Esophagus (tissue), 2 donors: ENCODE measurements around the gene SLC17A7. TPM values are rescaled to one million over a fixed set of nuclear protein-coding genes. Genes with fewer than 3 reads are reported as not detected.
A peak's percentile ranks its signal among the peaks of the same experiment; 100 is the strongest.
"Not testable (repeated sequence)": the region's sequence is repeated elsewhere in the genome, so short reads cannot be mapped to it uniquely, and the experiment has no call there.

ENCODE experiments used
- H3K27ac ChIP-seq, 2 donors: one replicate each; pipeline ENCODE4 v1.5.1; 2013; ENCODE audit warnings: low read depth in 2 of 2, mild to moderate bottlenecking in 2 of 2, inconsistent platforms in 1 of 2, low read length in 1 of 2, moderate library complexity in 1 of 2
- H3K27me3 ChIP-seq, 2 donors: one replicate each; pipeline ENCODE4 v1.6.1; 2013; ENCODE audit warnings: low read length in 2 of 2, control low read depth in 1 of 2, mild to moderate bottlenecking in 1 of 2; ENCODE audit not compliant: insufficient read depth in 2 of 2, control insufficient read depth in 1 of 2
- H3K36me3 ChIP-seq, 2 donors: one replicate each; pipeline ENCODE4 v1.6.1; 2013; ENCODE audit warnings: low read length in 1 of 2; ENCODE audit not compliant: control insufficient read depth in 2 of 2, insufficient read depth in 2 of 2
- H3K4me1 ChIP-seq, 2 donors: one replicate each; pipeline ENCODE4 v1.6.1; 2013; ENCODE audit warnings: low read length in 1 of 2; ENCODE audit not compliant: control insufficient read depth in 2 of 2, insufficient read depth in 2 of 2
- H3K4me3 ChIP-seq, 2 donors: one replicate each; pipeline ENCODE4 v1.5.1; 2013; ENCODE audit warnings: low read length in 2 of 2, mild to moderate bottlenecking in 2 of 2, low read depth in 1 of 2, moderate library complexity in 1 of 2
- H3K9me3 ChIP-seq, 2 donors: one replicate each; pipeline ENCODE4 v1.6.1; 2013; ENCODE audit warnings: mild to moderate bottlenecking in 2 of 2, low read depth in 1 of 2, low read length in 1 of 2, moderate library complexity in 1 of 2; ENCODE audit not compliant: control insufficient read depth in 2 of 2, insufficient read depth in 1 of 2
- WGBS, 2 donors: extraction: QIAGEN DNeasy Blood & Tissue Kit; methylation state at CpG; one replicate each; pipeline ENCODE4 v1.1.7; 2013; 5-methylcytosine and 5-hydroxymethylcytosine counted together
- polyA plus RNA-seq, 2 donors: library from polyadenylated mRNA; stranded (reverse); fragments of 200-250 nt; gene quantifications; one replicate each; pipeline ENCODE4 v1.2.3, GENCODE V29; 2013
- donor health status: healthy with polysubstance abuse.
- donor health status: Bipolar disorder and iron deficiency.

The SLC17A7 gene
- polyA plus RNA-seq, 2 donors = 0.28 to 0.29 TPM

GRCh38 chr19:49447485-49448431 is 6.4 kb upstream of the SLC17A7 start:
- no peaks in the 10 kb centered on the region for H3K27me3 ChIP-seq
- no peaks in the 10 kb centered on the region for H3K9me3 ChIP-seq
- no peak overlapping the region for H3K4me3 ChIP-seq
- H3K4me1 ChIP-seq = no peaks in the 10 kb centered on the region
- 73 to 82% methylated on average over 31 to 32 of the region's 32 CpGs for WGBS, 2 donors
- H3K27ac ChIP-seq = no peak overlapping the region
- peaks cover 5 to 16% of the 10 kb centered on the region in 2 donors for H3K36me3 ChIP-seq

- Histone ChIP-seq H3K27me3 (peaks cover 0 to 5% of the 10 kb centered on the region in 2 donors), H3K4me3 (no peak overlapping the region), H3K27ac (no peak overlapping the region), H3K4me1 (peaks cover 0 to 2% of the 10 kb centered on the region in 2 donors), H3K9me3 (no peaks in the 10 kb centered on the region), H3K36me3 (peaks cover 5 to 16% of the 10 kb centered on the region in 2 donors)
- 66 to 87% methylated on average over 3 of the region's 3 CpGs for WGBS, 2 donors
Observed at GRCh38 chr19:49445997-49446396, 4.7 kb upstream of the SLC17A7 start.

GRCh38 chr19:49444100-49444700 is 2.9 kb upstream of the SLC17A7 start:
- 46 to 60% methylated on average over 5 of the region's 5 CpGs for WGBS, 2 donors
- peaks cover 5 to 13% of the 10 kb centered on the region in 2 donors for H3K36me3 ChIP-seq
- not testable (repeated sequence) for H3K4me3 ChIP-seq, H3K4me1 ChIP-seq, H3K9me3 ChIP-seq, H3K27ac ChIP-seq, H3K27me3 ChIP-seq

- Histone ChIP-seq H3K36me3 (peaks cover 3 to 11% of the 10 kb centered on the region in 2 donors), H3K4me3 (peak overlapping the region; percentile 61 to 70), H3K27ac (peak overlapping the region; percentile 80 to 86), H3K4me1 (peaks cover 0 to 2% of the 10 kb centered on the region in 2 donors), H3K9me3 (no peaks in the 10 kb centered on the region), H3K27me3 (peaks cover 0 to 5% of the 10 kb centered on the region in 2 donors)
- WGBS, 2 donors = 0% methylated on average over 46 to 47 of the region's 47 CpGs
Observed at GRCh38 chr19:49443366-49444099, 2.2 kb upstream of the SLC17A7 start.

- Histone ChIP-seq H3K27me3 (peaks cover 0 to 5% of the 10 kb centered on the region in 2 donors), H3K36me3 (peaks cover 0 to 9% of the 10 kb centered on the region in 2 donors), H3K9me3 (no peaks in the 10 kb centered on the region), H3K4me3 (peak overlapping the region; percentile 61 to 70), H3K27ac (peak overlapping the region; percentile 80 to 86), H3K4me1 (peaks cover 0 to 2% of the 10 kb centered on the region in 2 donors)
- 1 to 2% methylated on average over 42 to 43 of the region's 43 CpGs for WGBS, 2 donors
Observed at GRCh38 chr19:49442771-49443365, 1.5 kb upstream of the SLC17A7 start.

- 4 to 6% methylated on average over 11 of the region's 11 CpGs for WGBS, 2 donors
- H3K27me3 ChIP-seq = peaks cover 0 to 6% of the 10 kb centered on the region in 2 donors
- H3K4me1 ChIP-seq = peaks cover 0 to 2% of the 10 kb centered on the region in 2 donors
- no peaks in the 10 kb centered on the region for H3K9me3 ChIP-seq
- H3K36me3 ChIP-seq = peaks cover 0 to 8% of the 10 kb centered on the region in 2 donors
- no peak overlapping the region for H3K27ac ChIP-seq
- peak overlapping the region in 1 of 2 donors; percentile 61 for H3K4me3 ChIP-seq
Observed at GRCh38 chr19:49442354-49442753, 1.0 kb upstream of the SLC17A7 start.

GRCh38 chr19:49441960-49442350 is 628 bp upstream of the SLC17A7 start:
- H3K4me1 ChIP-seq = peaks cover 0 to 2% of the 10 kb centered on the region in 2 donors
- no peak overlapping the region for H3K27ac ChIP-seq
- H3K4me3 ChIP-seq = peak overlapping the region in 1 of 2 donors; percentile 61
- H3K36me3 ChIP-seq = peaks cover 0 to 4% of the 10 kb centered on the region in 2 donors
- H3K27me3 ChIP-seq = peaks cover 0 to 10% of the 10 kb centered on the region in 2 donors
- no peaks in the 10 kb centered on the region for H3K9me3 ChIP-seq
- 17 to 19% methylated on average over 14 of the region's 14 CpGs for WGBS, 2 donors

GRCh38 chr19:49440439-49441209 is 703 bp downstream of the SLC17A7 start:
- Histone ChIP-seq H3K27me3 (peaks cover 0 to 12% of the 10 kb centered on the region in 2 donors), H3K36me3 (no peaks in the 10 kb centered on the region), H3K4me1 (peaks cover 2% of the 10 kb centered on the region in 2 donors), H3K9me3 (peaks cover 0 to 5% of the 10 kb centered on the region in 2 donors), H3K27ac (no peak overlapping the region), H3K4me3 (no peak overlapping the region)
- 20 to 33% methylated on average over 14 to 18 of the region's 19 CpGs for WGBS, 2 donors
